B cell (primary cell): ENCODE measurements around the gene S100A8. TPM values are rescaled to one million over a fixed set of nuclear protein-coding genes. Genes with fewer than 3 reads are reported as not detected.

ENCODE experiments used
- ATAC-seq: fragments of 200-7000 bp; cut with Tn5 transposase; one replicate; pipeline ENCODE4 v1.10.0; 2021; ENCODE audit warnings: low read depth, mild to moderate bottlenecking, moderate number of reproducible peaks, moderate library complexity
- CTCF ChIA-PET: fragments of 350-600 bp; sonication (Branson Sonifier 250); formaldehyde crosslinking; loops from one replicate; lab custom pipeline; 2021; ENCODE audit warnings: antibody characterized with exemption, inconsistent platforms; lab: Charles Lee
- POLR2A ChIA-PET: fragments of 350-600 bp; sonication (Branson Sonifier 250); formaldehyde crosslinking; loops from one replicate; lab custom pipeline; 2021; ENCODE audit warnings: antibody characterized with exemption; lab: Charles Lee
- DNase-seq: peaks from one replicate; pipeline ENCODE4 v3.0.0; 2013
- H2AFZ ChIP-seq: 2 replicates; pipeline ENCODE4 v1.6.1; 2012; ENCODE audit warnings: mild to moderate bottlenecking, low read depth, low read length; ENCODE audit not compliant: insufficient read depth, poor library complexity, severe bottlenecking
- H3K27ac ChIP-seq, 2 donors: 1 replicate in 1 of 2; 2 replicates in 1 of 2; pipeline ENCODE4 v1.5.1; 2012 to 2013; ENCODE audit warnings: low read length in 2 of 2, mild to moderate bottlenecking in 2 of 2, moderate library complexity in 1 of 2
- H3K27me3 ChIP-seq, 4 experiments: fragments of 200-600 bp in 1 of 4; sonication (generic) in 1 of 4; replicated peaks in 1 of 4; 1 replicate in 2 of 4; 2 replicates in 2 of 4; pipeline versions ENCODE4 v1.6.1 to v1.7.0; 2013 to 2016; ENCODE audit warnings: low read length in 3 of 4, mild to moderate bottlenecking in 2 of 4, mixed read lengths in 1 of 4, moderate library complexity in 1 of 4; ENCODE audit not compliant: insufficient read depth in 4 of 4, control insufficient read depth in 3 of 4; ENCODE audit errors: control extremely low read depth in 1 of 4
- H3K36me3 ChIP-seq, 2 experiments: replicated peaks in 1 of 2; 1 replicate in 1 of 2; 2 replicates in 1 of 2; pipeline versions ENCODE4 v1.6.1 to v1.7.1; 2013; ENCODE audit warnings: low read length in 1 of 2; ENCODE audit not compliant: insufficient read depth in 2 of 2, control insufficient read depth in 1 of 2; ENCODE audit errors: control extremely low read depth in 1 of 2, extremely low read depth in 1 of 2
- H3K4me1 ChIP-seq, 2 donors: fragments of 200-600 bp in 1 of 2; sonication (generic) in 1 of 2; 1 replicate in 1 of 2; 2 replicates in 1 of 2; pipeline versions ENCODE4 v1.5.1 to v1.6.1; 2013 to 2017; ENCODE audit warnings: low read length in 2 of 2; ENCODE audit not compliant: control insufficient read depth in 2 of 2, insufficient read depth in 2 of 2
- H3K4me2 ChIP-seq: replicated peaks from 2 replicates; pipeline ENCODE3; 2012; ENCODE audit warnings: mild to moderate bottlenecking, low read depth, low read length; ENCODE audit not compliant: poor library complexity, severe bottlenecking
- H3K4me3 ChIP-seq, 5 experiments: fragments of 200-600 bp in 1 of 5; sonication (generic) in 1 of 5; 1 replicate in 3 of 5; 2 replicates in 2 of 5; pipeline versions ENCODE4 v1.5.1 to v1.7.0; 2011 to 2016; ENCODE audit warnings: low read length in 4 of 5, mild to moderate bottlenecking in 4 of 5, low read depth in 2 of 5, control low read depth in 1 of 5, moderate library complexity in 1 of 5; ENCODE audit not compliant: insufficient read depth in 1 of 5; ENCODE audit errors: control extremely low read depth in 1 of 5, extremely low read depth in 1 of 5
- H3K79me2 ChIP-seq: fragments of 200-600 bp; sonication (generic); one replicate; pipeline ENCODE4 v1.6.0; 2016; ENCODE audit warnings: low read length; ENCODE audit not compliant: control insufficient read depth, insufficient read depth
- H3K9ac ChIP-seq: fragments of 200-600 bp; sonication (generic); 2 replicates; pipeline ENCODE4 v1.6.1; 2017; ENCODE audit warnings: mild to moderate bottlenecking, low read length, moderate library complexity
- H3K9me3 ChIP-seq, 3 donors: one replicate each; pipeline versions ENCODE4 v1.6.1 to v1.7.1; 2013; ENCODE audit warnings: low read length in 2 of 3; ENCODE audit not compliant: control insufficient read depth in 2 of 3, insufficient read depth in 1 of 3; ENCODE audit errors: control extremely low read depth in 1 of 3
- H4K20me1 ChIP-seq: 2 replicates; pipeline ENCODE4 v1.6.0; 2012; ENCODE audit warnings: mild to moderate bottlenecking, low read length; ENCODE audit not compliant: insufficient read depth, control insufficient read depth, poor library complexity, severe bottlenecking
- H3K27ac Mint-ChIP-seq: one replicate; pipeline ENCODE4 v1.8.0; 2021; ENCODE audit warnings: mixed read lengths
- H3K27me3 Mint-ChIP-seq: one replicate; pipeline ENCODE4 v1.8.0; 2021; ENCODE audit warnings: mixed read lengths
- H3K4me1 Mint-ChIP-seq: one replicate; pipeline ENCODE4 v1.8.0; 2021; ENCODE audit warnings: mixed read lengths
- H3K4me3 Mint-ChIP-seq: one replicate; pipeline ENCODE4 v1.8.0; 2021; ENCODE audit warnings: mixed read lengths
- H3K9me3 Mint-ChIP-seq: one replicate; pipeline ENCODE4 v1.8.0; 2022; ENCODE audit warnings: mixed read lengths; ENCODE audit not compliant: insufficient read depth
- EZH2 ChIP-seq: IDR thresholded peaks from 2 replicates; pipeline ENCODE4 v1.6.1; 2012; ENCODE audit warnings: borderline replicate concordance, low read depth, mild to moderate bottlenecking, moderate library complexity, low read length; ENCODE audit not compliant: insufficient read depth, poor library complexity, severe bottlenecking
- WGBS: methylation state at CpG from one replicate; pipeline ENCODE4 v1.1.5; 2013; ENCODE audit warnings: missing lambda C conversion rate; ENCODE audit not compliant: insufficient coverage; 5-methylcytosine and 5-hydroxymethylcytosine counted together
- intact Hi-C: fragments of 100-400 bp; cut with micrococcal nuclease; formaldehyde crosslinking; loops from one replicate; pipeline ENCODE4 v1.10.0; 2022
- polyA plus RNA-seq: library from polyadenylated mRNA; depleted of rRNA; stranded (reverse); fragments of >200 nt; gene quantifications from 2 replicates; pipeline ENCODE4 v1.2.3, GENCODE V29; 2012
- total RNA-seq, 2 donors: library from RNA; stranded (reverse); fragments of 120-200 nt in 1 of 2; gene quantifications; 1 replicate in 1 of 2; 2 replicates in 1 of 2; pipeline versions ENCODE4 v1.2.3 to v1.2.4, GENCODE V29; 2013 to 2022
- TF ChIP-seq, protein P1 (sequence below): fragments of 200-600 bp; IDR thresholded peaks from one replicate; pipeline ENCODE4 v1.8.0; 2022; ENCODE audit warnings: antibody characterized with exemption, mild to moderate bottlenecking

S100A8 gene
- total and polyA plus RNA-seq, 2 donors (not counting 1 experiment from before 2014, with no cell fraction given): 3.3 to 16.7 TPM

DNA sequence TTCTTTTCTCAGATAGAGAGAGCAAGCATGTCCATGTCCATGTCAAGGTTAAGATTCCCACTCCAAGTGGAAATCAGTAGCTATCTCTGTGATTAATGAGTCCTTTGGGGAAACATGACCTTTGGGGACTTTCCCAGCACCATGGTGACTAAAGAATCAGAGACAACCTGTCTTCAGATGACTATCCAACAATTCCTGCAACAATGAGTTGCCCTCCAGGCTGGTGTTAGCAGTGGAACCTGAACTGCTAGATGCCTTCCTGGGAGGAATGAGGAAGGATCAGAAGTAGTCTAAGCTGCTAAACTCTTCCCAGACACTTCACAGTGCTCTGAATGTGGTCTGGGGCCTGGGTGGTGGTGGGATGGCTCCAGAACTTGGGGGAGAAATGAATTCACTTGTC is 26.7 kb downstream of the S100A8 start:
- H3K27ac Mint-ChIP-seq: no peak overlapping the region
- H3K4me1 ChIP-seq: no peaks in the 10 kb centered on the region
- no peak overlapping the region for H3K4me2 ChIP-seq
- H3K9me3 Mint-ChIP-seq: no peaks in the 10 kb centered on the region
- H3K79me2 ChIP-seq: no peaks in the 10 kb centered on the region
- no peak overlapping the region for H3K4me3 ChIP-seq
- no peak for TF ChIP-seq EZH2
- TF ChIP-seq, protein P1, sequence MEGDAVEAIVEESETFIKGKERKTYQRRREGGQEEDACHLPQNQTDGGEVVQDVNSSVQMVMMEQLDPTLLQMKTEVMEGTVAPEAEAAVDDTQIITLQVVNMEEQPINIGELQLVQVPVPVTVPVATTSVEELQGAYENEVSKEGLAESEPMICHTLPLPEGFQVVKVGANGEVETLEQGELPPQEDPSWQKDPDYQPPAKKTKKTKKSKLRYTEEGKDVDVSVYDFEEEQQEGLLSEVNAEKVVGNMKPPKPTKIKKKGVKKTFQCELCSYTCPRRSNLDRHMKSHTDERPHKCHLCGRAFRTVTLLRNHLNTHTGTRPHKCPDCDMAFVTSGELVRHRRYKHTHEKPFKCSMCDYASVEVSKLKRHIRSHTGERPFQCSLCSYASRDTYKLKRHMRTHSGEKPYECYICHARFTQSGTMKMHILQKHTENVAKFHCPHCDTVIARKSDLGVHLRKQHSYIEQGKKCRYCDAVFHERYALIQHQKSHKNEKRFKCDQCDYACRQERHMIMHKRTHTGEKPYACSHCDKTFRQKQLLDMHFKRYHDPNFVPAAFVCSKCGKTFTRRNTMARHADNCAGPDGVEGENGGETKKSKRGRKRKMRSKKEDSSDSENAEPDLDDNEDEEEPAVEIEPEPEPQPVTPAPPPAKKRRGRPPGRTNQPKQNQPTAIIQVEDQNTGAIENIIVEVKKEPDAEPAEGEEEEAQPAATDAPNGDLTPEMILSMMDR: no peak
- no peaks in the 10 kb centered on the region for H3K36me3 ChIP-seq
- H3K9me3 ChIP-seq: no peaks in the 10 kb centered on the region
- peaks cover 54% of the 10 kb centered on the region for H3K27me3 Mint-ChIP-seq
- no peak overlapping the region for H2AFZ ChIP-seq
- no peak for DNase-seq
- H3K27me3 ChIP-seq: peaks cover 0 to 15% (median 0%) of the 10 kb centered on the region in 4 experiments
- intact Hi-C loops: no loop called here
- no peaks in the 10 kb centered on the region for H3K4me1 Mint-ChIP-seq
- ChIA-PET CTCF (interaction anchor here (0.9 to 1.5 kb wide), 3 partner anchors 12 to 15 kb away, joined by 3 to 4 read pairs (median 3); partner anchors contain the start of gene PGLYRP4), POLR2A (no interaction called here)
- no peak overlapping the region for H3K9ac ChIP-seq
- no peak for ATAC-seq
- H3K4me3 Mint-ChIP-seq: no peak overlapping the region
- no peak overlapping the region for H3K27ac ChIP-seq
- no peaks in the 10 kb centered on the region for H4K20me1 ChIP-seq

DNA sequence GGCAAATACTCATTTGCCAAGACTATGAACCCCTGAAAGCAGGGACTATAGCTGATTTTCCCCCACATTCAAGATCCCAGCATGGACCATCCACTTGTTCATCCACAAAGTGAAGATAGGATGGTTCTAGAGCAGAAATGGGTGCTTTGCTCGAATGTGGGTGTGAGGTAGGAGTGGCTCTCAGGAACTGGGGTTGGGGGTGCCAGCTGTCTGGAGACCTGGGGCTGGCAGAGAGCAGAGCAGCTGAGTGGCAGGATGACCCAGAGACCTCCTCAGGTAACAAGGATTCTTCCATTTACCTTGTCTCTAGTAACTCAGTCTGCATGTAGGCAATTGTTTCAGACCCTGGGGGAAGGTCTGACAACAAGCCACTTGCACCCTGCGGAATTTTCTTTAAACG is 27.2 kb downstream of the S100A8 start:
- peaks cover 0 to 15% (median 0%) of the 10 kb centered on the region in 4 experiments for H3K27me3 ChIP-seq
- ChIA-PET CTCF (interaction anchor here (1.3 to 1.5 kb wide), 3 partner anchors 11 to 132 kb away, joined by 3 to 4 read pairs (median 3); partner anchors contain the start of gene PGLYRP4), POLR2A (no interaction called here)
- H3K27ac Mint-ChIP-seq: no peak overlapping the region
- TF ChIP-seq, protein P1: no peak
- no peak for TF ChIP-seq EZH2
- H3K4me1 ChIP-seq: no peaks in the 10 kb centered on the region
- no peaks in the 10 kb centered on the region for H4K20me1 ChIP-seq
- no peak for ATAC-seq
- H3K27ac ChIP-seq: no peak overlapping the region
- no peaks in the 10 kb centered on the region for H3K9me3 ChIP-seq
- no peaks in the 10 kb centered on the region for H3K79me2 ChIP-seq
- DNase-seq: no peak
- H3K27me3 Mint-ChIP-seq: peaks cover 55% of the 10 kb centered on the region
- no peaks in the 10 kb centered on the region for H3K36me3 ChIP-seq
- H3K4me1 Mint-ChIP-seq: no peaks in the 10 kb centered on the region
- no peak overlapping the region for H2AFZ ChIP-seq
- H3K4me3 ChIP-seq: no peak overlapping the region
- intact Hi-C loops: no loop called here
- no peak overlapping the region for H3K4me2 ChIP-seq
- H3K9ac ChIP-seq: no peak overlapping the region
- WGBS: 60% methylated on average over 1 of the region's 3 CpGs
- H3K4me3 Mint-ChIP-seq: no peak overlapping the region
- no peaks in the 10 kb centered on the region for H3K9me3 Mint-ChIP-seq
